GM18508 (cell line): ENCODE measurements around the gene ESR2.
"Not testable (repeated sequence)": the region's sequence is repeated elsewhere in the genome, so short reads cannot be mapped to it uniquely, and the experiment has no call there.

Source experiments
- ATAC-seq: cut with Tn5 transposase; IDR thresholded peaks from one replicate; pipeline ENCODE4 v1.9.1; 2021; ENCODE audit warnings: moderate number of reproducible peaks; ENCODE audit not compliant: insufficient read depth, unreplicated experiment

ESR2 gene

DNA sequence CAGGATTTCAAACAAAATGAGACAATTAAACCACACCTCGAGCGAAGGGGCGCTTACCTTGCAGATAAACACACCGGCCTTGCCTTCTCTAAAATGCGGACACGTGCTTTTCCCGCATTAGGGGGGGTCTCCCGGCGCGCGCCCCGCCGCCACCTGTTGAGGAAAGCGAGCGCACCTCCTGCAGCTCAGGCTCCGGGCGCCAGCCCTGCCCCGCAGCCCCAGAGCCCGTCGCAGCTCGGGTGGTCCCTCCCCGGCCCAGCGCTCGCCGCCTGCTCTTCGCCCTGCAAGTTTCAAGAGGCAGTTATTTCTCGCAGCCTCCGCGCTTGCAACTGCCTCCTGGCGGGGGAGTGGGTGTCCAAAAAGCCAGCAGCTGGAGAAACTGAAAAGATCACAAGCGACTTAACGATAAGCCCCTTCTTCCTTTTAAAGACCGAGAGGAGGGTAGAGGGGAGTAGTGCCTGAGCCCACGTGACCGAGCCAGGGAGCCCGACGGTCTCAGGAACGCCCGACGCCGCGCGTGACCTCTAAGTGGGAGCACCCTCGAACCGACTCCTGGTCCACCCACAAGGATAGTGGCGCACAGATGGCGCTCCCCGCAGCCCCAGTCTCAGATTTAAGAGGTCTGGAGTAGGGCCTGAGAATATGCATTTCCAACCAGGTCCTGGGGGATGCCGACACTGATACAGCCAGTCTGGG, at the start of gene ESR2:
TSS of gene ESR2 (minus strand) at position 396 of the 696 bp plus-strand sequence. CDS start 11,386 bp downstream, outside the sequence.
- ATAC-seq, result no peak

DNA sequence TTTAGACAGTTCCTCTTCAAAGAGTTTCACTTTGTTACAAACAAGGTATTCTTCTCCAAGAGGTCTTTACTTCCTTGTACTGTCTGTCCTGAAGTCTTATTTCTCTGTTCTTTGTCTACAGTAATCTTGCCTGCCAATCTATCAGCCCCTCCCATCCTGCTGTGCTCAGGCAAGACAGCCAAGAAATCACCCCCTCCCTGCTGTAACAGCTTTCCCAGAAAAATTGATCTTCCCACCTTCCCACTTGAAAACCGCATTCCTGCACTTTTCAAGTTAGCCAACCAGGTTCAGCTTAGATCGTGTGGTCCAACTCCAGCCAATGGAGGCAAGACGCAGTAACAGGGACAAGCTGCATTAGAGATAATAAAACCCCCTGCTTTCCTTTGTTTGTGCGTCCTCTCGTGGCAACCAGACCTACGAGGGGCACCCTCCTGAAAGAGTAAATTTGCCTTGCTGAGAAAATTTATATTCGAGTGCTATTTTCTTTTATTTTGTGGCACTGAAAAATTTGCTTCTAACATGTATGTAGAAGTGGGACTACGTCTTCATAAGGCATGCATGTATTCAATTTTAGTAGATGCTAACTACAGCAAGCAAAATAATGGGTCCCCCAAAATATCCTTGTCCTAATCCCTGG, 46.5 kb upstream of the ESR2 start:
- no peak for ATAC-seq

DNA sequence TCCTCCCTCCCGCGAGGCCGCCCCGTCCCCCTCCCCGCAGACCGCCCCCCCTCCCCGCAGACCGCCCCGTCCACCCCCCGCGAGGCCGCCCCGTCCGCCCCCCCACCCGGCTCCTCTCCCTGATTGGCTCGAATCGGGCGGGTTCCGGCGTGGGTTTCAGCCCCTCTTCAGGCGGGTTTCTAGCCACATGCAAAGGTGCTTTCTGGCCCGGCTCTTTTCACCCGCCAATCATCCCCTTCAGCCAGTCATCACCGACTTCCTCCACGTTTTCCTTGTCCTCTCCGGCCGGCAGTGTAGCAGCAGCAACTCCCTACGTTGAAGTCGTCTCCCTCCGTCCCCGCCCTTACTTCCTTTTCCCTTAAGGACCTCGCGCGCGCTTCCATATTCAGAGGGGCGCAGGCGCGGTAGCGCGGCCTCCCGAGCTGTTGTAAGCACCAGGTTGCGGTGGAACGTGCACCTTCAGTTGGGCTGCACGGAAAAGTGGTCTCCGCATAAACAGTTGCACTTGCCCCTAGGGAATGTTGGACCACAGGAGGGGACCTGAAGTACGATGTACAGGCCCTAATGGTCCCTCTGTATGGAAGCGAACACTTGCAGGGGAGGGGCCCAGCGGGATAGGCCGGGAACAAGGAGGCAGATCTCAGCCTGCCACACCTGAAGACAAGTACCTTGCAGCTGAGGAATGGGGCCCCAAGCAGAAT, 44.6 kb upstream of the ESR2 start:
- peak; percentile 72 for ATAC-seq

DNA sequence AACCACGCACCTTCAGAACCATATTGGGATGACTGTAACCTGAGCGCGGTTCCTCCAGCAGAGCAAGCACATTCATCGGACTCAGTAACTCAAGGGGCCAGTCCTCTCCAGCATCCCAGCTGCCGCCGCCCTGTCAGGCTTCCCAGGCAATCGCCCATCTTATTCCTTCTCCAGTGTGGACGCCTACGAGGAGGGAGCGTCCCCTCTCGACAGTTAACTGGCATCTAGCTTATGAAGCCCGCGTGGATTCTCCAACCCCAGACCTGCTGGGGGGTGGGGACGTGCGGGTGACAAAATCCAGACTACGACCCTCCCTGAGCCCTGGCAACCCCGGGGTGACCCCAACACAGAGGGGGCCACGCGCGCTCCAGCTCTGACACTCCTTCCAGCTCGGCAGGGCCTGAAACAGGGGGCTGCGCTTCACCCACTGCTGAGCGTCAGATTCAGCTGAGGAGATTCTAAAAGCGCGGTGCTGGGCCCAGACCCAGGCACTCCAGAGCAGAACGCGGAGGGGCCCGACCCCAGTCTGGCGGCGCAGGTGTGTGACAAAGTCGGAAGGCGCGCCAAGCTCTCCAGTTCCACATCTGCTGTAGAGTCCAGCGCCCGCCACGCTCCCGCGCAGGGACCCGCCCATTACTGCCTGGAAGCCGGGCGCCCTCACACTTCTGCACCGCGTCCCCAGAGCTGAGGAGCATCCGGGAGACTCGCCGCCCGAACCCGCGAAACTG, 43.9 kb upstream of the ESR2 start:
- peak; percentile 26 for ATAC-seq

DNA sequence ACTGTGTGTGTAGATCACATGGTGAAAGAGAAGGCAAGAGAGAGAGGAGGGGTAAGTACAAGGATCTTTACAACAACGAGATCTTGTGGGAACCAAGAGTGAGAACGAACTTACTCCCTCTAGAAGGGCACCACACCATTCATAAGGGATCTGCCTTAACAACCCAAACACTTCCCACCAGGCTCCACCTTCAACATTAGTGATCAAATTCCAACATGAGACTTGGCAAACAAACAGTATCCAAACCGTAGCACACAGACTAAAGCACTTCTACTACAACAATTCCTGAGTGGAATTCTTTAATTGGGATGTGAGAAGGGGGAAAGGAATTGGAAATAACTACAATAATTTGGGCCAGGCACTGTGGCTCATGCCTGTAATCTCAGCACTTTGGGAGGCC, 35.0 kb upstream of the ESR2 start:
- no peak for ATAC-seq

DNA sequence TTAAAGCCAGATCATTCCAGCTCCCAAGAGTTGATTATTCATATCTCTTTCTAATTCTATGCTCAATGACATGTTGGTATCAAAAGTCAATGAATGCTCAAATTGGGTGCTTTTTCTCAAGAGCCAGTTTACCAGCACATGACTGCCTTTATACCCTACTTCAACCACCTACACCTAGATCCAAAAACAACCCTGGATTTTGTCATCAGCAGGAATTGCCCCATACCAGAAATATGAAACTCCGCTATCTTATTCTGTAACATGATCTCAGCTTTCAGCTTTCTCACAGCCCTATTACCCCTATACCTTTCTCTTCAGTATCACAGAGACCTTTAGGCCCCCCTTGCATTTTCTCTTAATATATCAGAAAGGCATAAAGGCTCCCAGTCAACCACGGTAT, 32.3 kb upstream of the ESR2 start:
- ATAC-seq, result no peak

DNA sequence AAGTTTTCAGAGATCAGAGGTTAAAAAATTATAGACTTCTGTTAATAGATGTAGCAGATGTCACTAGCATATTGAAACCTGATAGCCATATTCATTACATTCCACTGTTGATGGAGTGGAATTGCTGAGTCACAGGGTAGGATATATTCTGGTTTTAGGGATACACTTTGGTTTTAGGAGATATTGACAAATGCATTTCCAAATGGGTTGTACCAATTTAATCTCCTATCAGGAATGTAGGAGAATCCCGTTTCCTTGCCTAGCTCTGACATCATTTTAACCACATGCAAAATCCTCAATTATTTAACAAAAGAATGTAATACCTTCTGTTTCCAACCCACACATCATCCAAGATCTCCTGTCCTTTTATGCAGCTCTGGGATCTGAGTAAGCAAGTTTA, 30.7 kb upstream of the ESR2 start:
- no peak for ATAC-seq

DNA sequence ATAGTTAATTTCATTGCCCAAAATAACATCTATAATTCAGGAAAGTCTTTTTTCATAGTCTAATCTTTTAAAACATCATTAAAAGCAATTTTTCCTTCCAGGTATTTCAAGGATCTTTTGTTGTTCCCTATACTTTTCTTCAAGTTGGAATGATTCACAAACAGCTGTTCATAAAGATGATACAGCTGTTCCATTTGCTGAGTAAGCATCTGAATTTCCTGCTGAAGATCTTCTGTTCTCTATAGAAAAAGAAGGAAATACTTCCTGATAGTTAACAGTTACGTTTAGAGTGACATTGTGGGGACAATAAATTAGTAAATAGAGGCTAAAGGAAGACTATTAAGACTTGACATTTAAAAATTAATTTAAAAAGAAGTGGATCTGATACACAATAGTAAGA, 30.3 kb upstream of the ESR2 start:
- no peak for ATAC-seq

DNA sequence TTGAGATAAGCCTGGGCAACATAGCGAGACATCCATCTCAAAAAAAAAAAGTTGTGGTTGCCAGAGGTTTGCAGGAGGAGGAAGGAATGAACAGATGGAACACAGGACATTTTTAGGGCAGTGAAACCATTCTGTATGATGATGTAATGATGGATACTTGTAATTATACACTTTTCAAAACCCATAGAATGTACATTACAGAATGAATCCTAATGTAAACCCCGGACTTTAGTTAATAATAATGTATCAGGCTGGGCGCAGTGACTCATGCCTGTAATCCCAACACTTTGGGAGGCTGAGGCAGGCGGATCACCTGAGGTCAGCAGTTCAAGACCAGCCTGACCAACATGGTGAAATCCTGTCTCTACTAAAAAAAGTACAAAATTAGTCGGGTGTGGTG, 26.2 kb upstream of the ESR2 start:
- not testable (repeated sequence) for ATAC-seq

DNA sequence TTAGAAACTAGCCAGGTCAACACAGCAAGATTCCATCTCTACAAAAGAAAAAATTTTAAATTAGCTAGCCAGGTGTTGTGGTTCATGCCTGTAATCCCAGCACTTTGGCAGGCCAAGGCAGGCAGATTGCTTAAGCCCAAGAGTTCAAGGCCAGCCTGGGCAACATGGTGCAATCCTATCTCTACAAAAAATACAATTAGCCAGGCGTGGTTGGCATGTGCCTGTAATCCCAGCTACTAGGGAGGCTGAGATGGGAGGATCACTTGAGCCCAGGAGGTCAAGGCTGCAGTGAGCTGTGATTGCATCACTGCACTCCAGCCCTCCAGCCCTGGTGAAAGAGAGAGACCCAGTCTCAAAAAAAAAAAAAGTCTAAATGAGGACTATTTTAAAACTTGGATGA, 24.5 kb upstream of the ESR2 start:
- ATAC-seq, result not testable (repeated sequence)

DNA sequence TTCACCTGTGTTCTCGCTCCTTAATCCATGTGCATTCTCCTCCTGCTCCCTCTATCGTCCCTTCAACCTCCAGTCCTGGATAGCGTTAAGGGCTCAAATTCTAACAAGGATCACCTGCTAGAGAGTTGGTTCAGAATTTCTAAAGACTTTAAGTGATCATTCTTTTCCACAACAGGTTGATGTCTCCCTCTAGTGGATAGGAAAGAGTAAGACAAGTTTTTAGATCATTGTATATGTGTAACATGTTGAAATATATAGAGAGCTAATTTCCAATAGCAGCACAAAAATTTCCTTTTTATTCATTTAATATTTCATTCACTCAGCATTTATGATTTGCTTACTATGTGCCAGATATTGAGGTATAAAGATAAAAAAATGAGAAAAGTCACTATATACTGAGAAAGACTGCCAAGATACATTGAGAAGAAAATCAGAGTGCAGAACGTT, 9.3 kb upstream of the ESR2 start:
- no peak for ATAC-seq

DNA sequence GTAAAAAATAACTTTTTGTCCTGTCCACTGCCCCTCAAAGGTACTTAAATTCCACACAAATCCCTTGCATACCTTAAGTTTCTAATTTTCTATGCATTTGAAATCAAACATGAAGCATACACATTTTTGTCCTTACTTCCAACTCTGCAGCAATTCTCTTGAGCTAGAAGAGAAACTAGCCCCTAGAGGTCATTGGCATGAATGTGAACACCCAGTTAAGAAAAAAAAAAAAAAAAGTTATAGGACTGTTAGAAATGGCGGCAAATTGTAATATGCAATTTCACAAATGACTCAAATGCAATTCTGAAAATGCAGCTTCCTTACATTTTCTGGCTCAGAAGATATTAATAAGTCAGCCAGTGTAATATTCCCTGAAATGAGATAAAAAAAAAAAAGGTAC, 4.6 kb upstream of the ESR2 start:
- no peak for ATAC-seq

DNA sequence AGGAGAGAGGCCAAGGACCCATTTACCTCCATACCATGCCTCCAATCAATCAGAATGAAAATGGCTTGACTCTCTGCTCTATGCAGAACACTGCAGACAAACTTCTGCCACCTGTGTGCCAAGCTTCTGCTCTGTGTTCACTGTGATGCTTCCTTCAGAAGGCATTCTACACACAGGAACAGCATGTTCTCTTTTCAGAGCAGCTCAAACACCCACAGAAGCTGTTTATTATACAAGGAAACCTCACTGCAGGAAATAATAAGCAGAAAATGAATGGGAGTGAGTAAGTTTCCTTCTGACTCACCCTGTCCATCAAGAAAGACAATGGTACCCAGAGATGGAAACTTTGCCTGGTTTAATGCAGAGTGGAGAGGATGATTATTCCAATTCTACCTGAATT, 2.4 kb upstream of the ESR2 start:
- ATAC-seq, result no peak

DNA sequence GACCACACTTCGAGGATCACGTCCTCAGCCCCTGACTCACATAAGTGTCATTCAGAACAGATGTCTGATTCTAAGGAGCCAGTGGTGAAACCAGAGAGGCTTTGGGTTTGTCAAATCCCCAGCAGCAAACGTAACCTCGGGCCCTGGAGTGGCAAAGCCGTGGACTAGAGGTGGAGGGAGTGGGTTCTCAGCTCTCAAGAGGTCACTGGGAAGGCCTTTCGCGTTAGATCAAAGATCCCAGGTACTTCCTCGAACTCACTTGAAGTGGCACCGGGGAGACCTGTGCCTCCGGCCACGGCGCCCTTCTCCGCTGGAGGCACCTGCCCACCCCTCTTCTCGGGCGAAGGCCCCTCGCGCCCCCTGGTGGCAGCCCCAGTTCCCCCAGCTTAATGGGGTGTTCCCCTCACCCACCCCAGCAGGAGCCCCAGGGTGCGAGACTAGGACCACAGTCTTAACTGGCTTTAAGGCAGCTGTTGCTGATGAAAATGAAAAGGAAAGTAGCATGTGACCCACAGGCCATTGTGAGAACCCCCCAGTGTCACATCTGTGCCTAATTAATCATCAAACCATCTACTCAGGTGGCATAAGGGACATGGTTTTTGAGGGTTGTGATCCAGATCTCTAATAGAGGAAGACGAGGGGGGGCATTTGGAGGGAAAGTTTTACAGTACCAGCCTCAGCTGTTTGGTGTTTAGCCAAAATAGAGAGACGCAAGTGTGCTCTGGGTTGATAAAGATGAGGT, 672 bp upstream of the ESR2 start:
- no peak for ATAC-seq

DNA sequence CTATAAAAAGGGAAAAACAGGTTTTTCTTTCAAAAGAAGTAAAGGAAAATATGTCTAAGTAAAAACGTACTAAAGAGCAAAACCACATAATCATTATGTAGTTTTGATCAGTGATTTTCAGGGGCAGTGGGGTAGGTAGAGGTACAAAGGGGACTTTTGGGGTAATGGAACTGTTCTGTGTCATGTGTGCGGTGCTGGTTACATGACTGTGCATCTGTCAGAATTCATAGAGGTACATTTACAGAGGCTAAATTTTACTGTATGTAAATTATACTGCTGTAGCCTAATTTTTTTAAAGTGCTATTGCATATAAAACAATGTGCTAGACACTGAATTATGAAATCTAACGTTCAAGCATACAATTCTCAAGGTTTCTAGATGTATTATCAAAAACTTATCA, 2.0 kb downstream of the ESR2 start:
- no peak for ATAC-seq

DNA sequence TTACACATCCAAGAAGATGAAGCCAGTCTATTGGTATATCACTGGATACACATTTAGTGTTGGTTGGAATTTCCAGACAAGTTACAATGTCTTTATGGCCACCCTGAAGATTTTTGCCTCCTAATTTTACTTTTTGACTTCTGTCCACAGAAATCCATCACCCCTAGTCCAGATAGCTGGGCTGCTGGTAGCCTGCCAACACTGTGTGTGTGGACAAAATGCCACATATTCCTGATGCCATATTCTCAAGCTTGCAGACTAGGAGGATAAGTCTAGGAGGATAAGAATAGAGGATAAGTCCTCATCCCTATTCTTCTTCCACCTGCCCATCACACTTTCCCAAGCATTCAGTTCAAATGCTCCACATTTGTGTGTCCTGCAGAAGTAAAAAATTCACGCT, 4.6 kb downstream of the ESR2 start:
- ATAC-seq, result no peak

DNA sequence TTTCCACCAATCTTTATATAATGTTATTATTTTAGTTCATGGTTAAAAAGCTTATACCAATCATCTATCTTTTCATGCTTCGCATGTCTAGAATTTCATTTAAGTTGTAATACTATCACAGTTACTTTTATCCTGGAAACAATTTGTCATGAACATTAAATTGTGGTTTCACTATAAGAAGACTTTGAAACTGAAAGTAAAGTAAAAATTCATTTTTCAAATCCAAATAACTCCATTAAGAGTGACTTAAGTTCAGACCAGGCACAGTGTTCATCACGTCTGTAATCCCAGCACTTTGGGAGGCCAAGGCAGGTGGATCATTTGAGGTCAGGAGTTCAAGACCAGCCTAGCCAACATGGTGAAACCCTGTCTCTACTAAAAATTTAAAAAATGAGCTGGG, 12.4 kb downstream of the ESR2 start:
- ATAC-seq, result no peak

DNA sequence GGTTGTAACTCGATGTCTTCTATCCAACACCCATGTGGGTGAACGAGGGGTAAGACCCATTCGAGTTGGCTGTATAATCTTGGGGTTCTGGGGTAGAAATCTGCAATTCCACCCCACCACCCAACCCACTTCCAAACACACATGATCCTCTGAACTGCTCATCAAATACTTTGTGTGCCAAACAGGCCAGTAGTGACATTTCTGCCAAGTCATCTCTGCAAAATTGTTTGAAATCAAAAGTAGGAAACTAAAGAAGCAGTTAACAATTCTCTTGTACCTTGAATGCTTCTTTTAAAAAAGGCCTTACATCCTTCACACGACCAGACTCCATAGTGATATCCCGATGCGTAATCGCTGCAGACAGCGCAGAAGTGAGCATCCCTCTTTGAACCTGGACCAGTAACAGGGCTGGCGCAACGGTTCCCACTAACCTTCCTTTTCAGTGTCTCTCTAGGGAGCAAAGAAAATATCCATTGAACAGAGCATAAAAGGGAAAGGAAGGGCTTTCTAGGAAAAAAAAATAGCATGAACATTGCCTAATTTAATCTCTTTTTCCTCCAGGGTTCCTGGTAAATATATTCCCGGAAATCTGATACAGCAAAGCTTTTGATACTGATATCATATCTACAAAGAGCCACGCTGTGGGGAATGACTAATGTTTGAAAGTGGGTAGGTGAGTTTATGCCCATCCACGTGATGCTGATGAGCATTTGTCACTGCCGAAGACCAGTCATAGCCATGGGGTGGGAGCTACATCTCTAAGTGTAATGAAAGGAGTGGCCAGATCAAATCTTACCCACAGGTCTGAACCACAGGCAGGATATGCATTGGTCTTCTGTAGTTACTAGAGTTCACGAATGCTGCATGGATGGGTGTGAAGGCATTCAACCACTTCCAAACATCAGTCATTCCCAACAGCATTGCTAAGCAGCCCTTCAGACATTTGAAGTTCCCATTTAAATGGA, 14.2 kb downstream of the ESR2 start:
- no peak for ATAC-seq

DNA sequence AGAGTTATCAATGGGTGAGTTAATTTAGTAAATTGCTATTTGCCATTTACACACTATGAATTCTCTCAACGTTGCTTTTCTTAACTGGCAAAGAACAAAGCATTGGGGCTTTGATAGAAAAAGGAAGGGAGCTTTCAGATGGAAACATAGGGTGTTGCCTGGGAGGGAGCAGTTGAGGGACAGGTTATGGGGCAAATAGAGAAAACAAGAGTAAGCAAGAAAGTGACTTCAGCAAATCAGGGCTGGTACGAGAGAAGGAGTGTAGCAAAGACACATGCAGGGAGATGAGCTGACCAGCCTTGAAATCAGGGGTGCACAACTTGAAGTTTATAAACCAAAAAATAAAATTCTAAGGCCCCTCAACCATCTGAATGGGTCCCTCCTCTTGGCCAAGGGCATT, 15.7 kb downstream of the ESR2 start:
- no peak for ATAC-seq
